Mesendoderm (in vitro differentiated cells): ENCODE measurements around the gene NR1D2.

Experiments
- DNase-seq: peaks from one replicate; pipeline ENCODE4 v3.0.0; 2013
- H2AK5ac ChIP-seq: 2 replicates; pipeline ENCODE4 v1.6.1; 2013; ENCODE audit warnings: low read length, inconsistent platforms
- H2BK120ac ChIP-seq: 2 replicates; pipeline ENCODE4 v1.6.1; 2013; ENCODE audit warnings: low read depth, mild to moderate bottlenecking, low read length, moderate library complexity, mixed read lengths
- H2BK15ac ChIP-seq: replicated peaks from 2 replicates; pipeline ENCODE4 v1.6.1; 2013; ENCODE audit warnings: low read depth, mild to moderate bottlenecking, moderate library complexity
- H2BK5ac ChIP-seq: 2 replicates; pipeline ENCODE4 v1.6.1; 2013; ENCODE audit warnings: low read length, inconsistent platforms
- H3K18ac ChIP-seq: 2 replicates; pipeline ENCODE4 v1.6.1; 2013; ENCODE audit warnings: mild to moderate bottlenecking, low read length, mixed read lengths
- H3K23ac ChIP-seq: one replicate; pipeline ENCODE4 v1.6.1; 2013; ENCODE audit warnings: low read length
- H3K27ac ChIP-seq: 2 replicates; pipeline ENCODE4 v1.5.1; 2013; ENCODE audit warnings: low read depth, mild to moderate bottlenecking, inconsistent platforms, low read length, moderate library complexity
- H3K27me3 ChIP-seq: 2 replicates; pipeline ENCODE4 v1.6.1; 2013; ENCODE audit warnings: low read length, control low read depth, mild to moderate bottlenecking, inconsistent platforms; ENCODE audit not compliant: insufficient read depth, poor library complexity
- H3K36me3 ChIP-seq: 2 replicates; pipeline ENCODE4 v1.6.1; 2013; ENCODE audit warnings: low read length, inconsistent platforms; ENCODE audit not compliant: control insufficient read depth, insufficient read depth
- H3K4ac ChIP-seq: one replicate; pipeline ENCODE4 v1.6.1; 2013; ENCODE audit warnings: low read depth, mild to moderate bottlenecking, low read length, moderate library complexity
- H3K4me1 ChIP-seq: 2 replicates; pipeline ENCODE4 v1.6.1; 2013; ENCODE audit warnings: low read depth, low read length, inconsistent platforms; ENCODE audit not compliant: control insufficient read depth
- H3K4me2 ChIP-seq: 2 replicates; pipeline ENCODE4 v1.6.1; 2013; ENCODE audit warnings: low read length
- H3K4me3 ChIP-seq: 2 replicates; pipeline ENCODE4 v1.5.1; 2013; ENCODE audit warnings: mild to moderate bottlenecking, low read length
- H3K56ac ChIP-seq: one replicate; pipeline ENCODE4 v1.6.1; 2013; ENCODE audit warnings: low read length
- H3K79me1 ChIP-seq: 2 replicates; pipeline ENCODE4 v1.6.1; 2013; ENCODE audit warnings: low read length, inconsistent platforms
- H3K79me2 ChIP-seq: 2 replicates; pipeline ENCODE4 v1.6.1; 2013; ENCODE audit warnings: mild to moderate bottlenecking, low read length; ENCODE audit not compliant: control insufficient read depth, insufficient read depth
- H3K9ac ChIP-seq: 2 replicates; pipeline ENCODE4 v1.6.1; 2013; ENCODE audit warnings: low read length, inconsistent platforms
- H4K5ac ChIP-seq: one replicate; pipeline ENCODE4 v1.6.1; 2013; ENCODE audit warnings: low read length
- H4K8ac ChIP-seq: one replicate; pipeline ENCODE4 v1.6.1; 2013; ENCODE audit warnings: low read depth, mild to moderate bottlenecking, control low read depth, low read length, moderate library complexity
- WGBS: extraction: QIAGEN DNeasy Blood & Tissue Kit; methylation state at CpG from one replicate; pipeline ENCODE4 v1.1.7; 2013; ENCODE audit warnings: low lambda C conversion rate, missing lambda C conversion rate; ENCODE audit not compliant: insufficient coverage; ENCODE audit errors: extremely low coverage; 5-methylcytosine and 5-hydroxymethylcytosine counted together

Gene NR1D2

GRCh38 chr3:23937296-23937695, 7.8 kb upstream of the NR1D2 start:
- H2BK15ac ChIP-seq = no peak overlapping the region
- no peak overlapping the region for H4K5ac ChIP-seq
- H3K4ac ChIP-seq = no peak overlapping the region
- no peaks in the 10 kb centered on the region for H3K27me3 ChIP-seq
- H3K4me1 ChIP-seq = peaks cover 2% of the 10 kb centered on the region
- H4K8ac ChIP-seq = no peak overlapping the region
- WGBS = no CpG with 5 or more reads among the region's 1 CpG
- H3K79me1 ChIP-seq = no peaks in the 10 kb centered on the region
- no peak overlapping the region for H2BK5ac ChIP-seq
- no peak overlapping the region for H3K4me2 ChIP-seq
- H3K18ac ChIP-seq = no peak overlapping the region
- H3K4me3 ChIP-seq = no peak overlapping the region
- no peak overlapping the region for H3K27ac ChIP-seq
- no peak overlapping the region for H2AK5ac ChIP-seq
- H3K36me3 ChIP-seq = no peaks in the 10 kb centered on the region
- H3K56ac ChIP-seq = no peak overlapping the region
- H3K23ac ChIP-seq = no peak overlapping the region
- DNase-seq = no peak
- no peaks in the 10 kb centered on the region for H3K79me2 ChIP-seq
- H3K9ac ChIP-seq = no peak overlapping the region
- H2BK120ac ChIP-seq = no peak overlapping the region

- Histone ChIP-seq H3K23ac (no peak overlapping the region), H3K27me3 (no peaks in the 10 kb centered on the region), H3K27ac (no peak overlapping the region), H3K79me2 (no peaks in the 10 kb centered on the region), H3K36me3 (no peaks in the 10 kb centered on the region), H3K79me1 (no peaks in the 10 kb centered on the region), H2BK15ac (no peak overlapping the region), H3K4me1 (peaks cover 3% of the 10 kb centered on the region), H3K18ac (no peak overlapping the region), H2BK120ac (no peak overlapping the region), H3K56ac (peak overlapping the region; percentile 60), H3K4ac (no peak overlapping the region), H2BK5ac (peak overlapping the region; percentile 71), H4K8ac (no peak overlapping the region), H3K4me3 (no peak overlapping the region), H4K5ac (no peak overlapping the region), H3K4me2 (no peak overlapping the region), H2AK5ac (no peak overlapping the region), H3K9ac (no peak overlapping the region)
- DNase-seq = peak; percentile 97
Observed at GRCh38 chr3:23938688-23939087, 6.4 kb upstream of the NR1D2 start.

GRCh38 chr3:23940775-23941174, 4.3 kb upstream of the NR1D2 start:
- H3K27me3 ChIP-seq = no peaks in the 10 kb centered on the region
- H2AK5ac ChIP-seq = no peak overlapping the region
- H2BK5ac ChIP-seq = no peak overlapping the region
- H3K36me3 ChIP-seq = no peaks in the 10 kb centered on the region
- H3K27ac ChIP-seq = no peak overlapping the region
- H3K79me1 ChIP-seq = no peaks in the 10 kb centered on the region
- H3K18ac ChIP-seq = no peak overlapping the region
- H3K9ac ChIP-seq = no peak overlapping the region
- H2BK120ac ChIP-seq = no peak overlapping the region
- no peak overlapping the region for H4K5ac ChIP-seq
- peak; percentile 83 for DNase-seq
- H3K4me3 ChIP-seq = no peak overlapping the region
- WGBS = no CpG with 5 or more reads among the region's 5 CpGs
- H3K79me2 ChIP-seq = no peaks in the 10 kb centered on the region
- H3K4me1 ChIP-seq = peaks cover 11% of the 10 kb centered on the region
- no peak overlapping the region for H4K8ac ChIP-seq
- H3K4ac ChIP-seq = no peak overlapping the region
- no peak overlapping the region for H3K4me2 ChIP-seq
- H2BK15ac ChIP-seq = no peak overlapping the region
- no peak overlapping the region for H3K56ac ChIP-seq
- H3K23ac ChIP-seq = no peak overlapping the region

GRCh38 chr3:23941440-23941839, 3.6 kb upstream of the NR1D2 start:
- H3K36me3 ChIP-seq = no peaks in the 10 kb centered on the region
- WGBS = no CpG with 5 or more reads among the region's 4 CpGs
- no peak overlapping the region for H3K4me2 ChIP-seq
- H3K18ac ChIP-seq = no peak overlapping the region
- DNase-seq = no peak
- H3K4ac ChIP-seq = no peak overlapping the region
- no peaks in the 10 kb centered on the region for H3K79me2 ChIP-seq
- no peak overlapping the region for H3K23ac ChIP-seq
- H2BK120ac ChIP-seq = no peak overlapping the region
- no peak overlapping the region for H3K9ac ChIP-seq
- peaks cover 11% of the 10 kb centered on the region for H3K4me1 ChIP-seq
- no peaks in the 10 kb centered on the region for H3K27me3 ChIP-seq
- H2BK5ac ChIP-seq = no peak overlapping the region
- no peak overlapping the region for H4K8ac ChIP-seq
- no peak overlapping the region for H4K5ac ChIP-seq
- H3K27ac ChIP-seq = no peak overlapping the region
- H3K56ac ChIP-seq = no peak overlapping the region
- H3K79me1 ChIP-seq = no peaks in the 10 kb centered on the region
- H3K4me3 ChIP-seq = no peak overlapping the region
- no peak overlapping the region for H2AK5ac ChIP-seq
- no peak overlapping the region for H2BK15ac ChIP-seq

GRCh38 chr3:23942546-23942945, 2.5 kb upstream of the NR1D2 start:
- H3K4me1 ChIP-seq = peaks cover 16% of the 10 kb centered on the region
- no peaks in the 10 kb centered on the region for H3K79me1 ChIP-seq
- no peak overlapping the region for H2BK120ac ChIP-seq
- no peak overlapping the region for H3K56ac ChIP-seq
- no peak overlapping the region for H3K4me3 ChIP-seq
- no peak for DNase-seq
- WGBS = no CpG with 5 or more reads among the region's 11 CpGs
- H3K4me2 ChIP-seq = no peak overlapping the region
- H4K5ac ChIP-seq = no peak overlapping the region
- H3K18ac ChIP-seq = no peak overlapping the region
- peaks cover 4% of the 10 kb centered on the region for H3K79me2 ChIP-seq
- no peak overlapping the region for H4K8ac ChIP-seq
- no peaks in the 10 kb centered on the region for H3K36me3 ChIP-seq
- H3K9ac ChIP-seq = no peak overlapping the region
- no peak overlapping the region for H3K23ac ChIP-seq
- no peaks in the 10 kb centered on the region for H3K27me3 ChIP-seq
- no peak overlapping the region for H3K4ac ChIP-seq
- peak overlapping the region; percentile 59 for H2BK15ac ChIP-seq
- no peak overlapping the region for H3K27ac ChIP-seq
- no peak overlapping the region for H2BK5ac ChIP-seq
- H2AK5ac ChIP-seq = no peak overlapping the region

GRCh38 chr3:23944007-23944783, 891 bp upstream of the NR1D2 start:
- Histone ChIP-seq H3K27ac (peak overlapping the region; percentile 96), H3K56ac (peak overlapping the region; percentile 98), H2BK5ac (no peak overlapping the region), H3K4ac (no peak overlapping the region), H2BK15ac (peak overlapping the region; percentile 37), H3K27me3 (no peaks in the 10 kb centered on the region), H2BK120ac (peak overlapping the region; percentile 68), H3K9ac (peak overlapping the region; percentile 91), H2AK5ac (no peak overlapping the region), H4K5ac (no peak overlapping the region), H3K23ac (no peak overlapping the region), H3K4me2 (peak overlapping the region; percentile 99), H3K79me2 (peaks cover 16% of the 10 kb centered on the region), H3K18ac (peak overlapping the region; percentile 72), H3K4me1 (peaks cover 14% of the 10 kb centered on the region), H3K4me3 (peak overlapping the region; percentile 57), H3K79me1 (peaks cover 3% of the 10 kb centered on the region), H3K36me3 (no peaks in the 10 kb centered on the region), H4K8ac (peak overlapping the region; percentile 65)
- DNase-seq = no peak
- WGBS = no CpG with 5 or more reads among the region's 13 CpGs
